SK-N-SH (cell line): ENCODE data around the gene CPPED1. TPM values are rescaled to one million over a fixed set of nuclear protein-coding genes. Genes with fewer than 3 reads are reported as not detected.

Experiments
- CTCF ChIA-PET: fragments of 300-600, 350-600 bp; formaldehyde crosslinking; extraction: SDS; loops from one replicate; lab custom pipeline; 2021; lab: Yijun Ruan, JAX
- POLR2A ChIA-PET: fragments of 350-600 bp; sonication (Branson Sonifier 250); formaldehyde crosslinking; extraction: SDS; loops from one replicate; lab custom pipeline; 2020; ENCODE audit warnings: antibody characterized with exemption, inconsistent platforms; lab: Yijun Ruan, JAX
- DNase-seq: peaks from one replicate; pipeline ENCODE4 v3.0.0; 2012
- H2AFZ ChIP-seq: fragments of 200-600 bp; sonication (generic); 2 replicates; pipeline ENCODE4 v1.8.1; 2016; ENCODE audit warnings: antibody characterized with exemption, mild to moderate bottlenecking, low read depth
- H3F3A ChIP-seq: fragments of 200-600 bp; sonication (generic); replicated peaks from 2 replicates; pipeline ENCODE3; 2016; ENCODE audit warnings: antibody characterized with exemption, mild to moderate bottlenecking; ENCODE audit not compliant: insufficient read depth
- H3K27ac ChIP-seq, 2 experiments: fragments of 200-500 bp in 1 of 2; fragments of 200-600 bp in 1 of 2; sonication (Bioruptor generic) in 1 of 2; sonication (generic), shearing (Covaris generic) in 1 of 2; 2 replicates each; pipeline versions ENCODE4 v1.5.1 to v1.6.1; 2014 to 2016; ENCODE audit warnings: low read depth in 2 of 2, inconsistent platforms in 1 of 2, low read length in 1 of 2, mild to moderate bottlenecking in 1 of 2, mixed read lengths in 1 of 2
- H3K27me3 ChIP-seq: fragments of 200-600 bp; sonication (generic), shearing (Covaris generic); 2 replicates; pipeline ENCODE4 v1.6.1; 2016; ENCODE audit warnings: mixed run types; ENCODE audit not compliant: insufficient read depth
- H3K36me3 ChIP-seq, 2 experiments: fragments of 200-500 bp in 1 of 2; fragments of 200-600 bp in 1 of 2; sonication (Bioruptor generic) in 1 of 2; sonication (generic) in 1 of 2; replicated peaks in 1 of 2; 2 replicates each; pipeline versions ENCODE3 to v1.5.1; 2014 to 2016; ENCODE audit warnings: low read length in 1 of 2, mild to moderate bottlenecking in 1 of 2; ENCODE audit not compliant: insufficient read depth in 2 of 2, control insufficient read depth in 1 of 2
- H3K4me1 ChIP-seq, 2 experiments: fragments of 200-500 bp in 1 of 2; fragments of 200-600 bp in 1 of 2; sonication (Bioruptor generic) in 1 of 2; sonication (generic), shearing (Covaris generic) in 1 of 2; 2 replicates each; pipeline versions ENCODE4 v1.5.1 to v1.6.1; 2014 to 2016; ENCODE audit warnings: low read depth in 1 of 2, low read length in 1 of 2, mixed run types in 1 of 2; ENCODE audit not compliant: insufficient read depth in 2 of 2, control insufficient read depth in 1 of 2
- H3K4me2 ChIP-seq: fragments of 200-600 bp; sonication (generic), shearing (Covaris generic); 2 replicates; pipeline ENCODE4 v1.6.1; 2017; ENCODE audit warnings: mixed run types
- H3K4me3 ChIP-seq, 2 experiments: fragments of 200-500 bp in 1 of 2; fragments of 200-600 bp in 1 of 2; sonication (Bioruptor generic) in 1 of 2; sonication (generic), shearing (Covaris generic) in 1 of 2; 2 replicates each; pipeline versions ENCODE4 v1.5.1 to v1.8.1; 2014 to 2016; ENCODE audit warnings: low read depth in 2 of 2, inconsistent platforms in 1 of 2, low read length in 1 of 2, mild to moderate bottlenecking in 1 of 2, mixed read lengths in 1 of 2, moderate library complexity in 1 of 2
- H3K79me2 ChIP-seq: fragments of 200-600 bp; sonication (generic); 2 replicates; pipeline ENCODE4 v1.8.1; 2017; ENCODE audit warnings: mild to moderate bottlenecking; ENCODE audit not compliant: insufficient read depth
- H3K9ac ChIP-seq: fragments of 200-600 bp; sonication (generic); 2 replicates; pipeline ENCODE4 v1.6.1; 2017; ENCODE audit warnings: mixed run types
- H3K9me2 ChIP-seq: fragments of 200-600 bp; sonication (generic); 2 replicates; pipeline ENCODE4 v1.6.1; 2017; ENCODE audit warnings: mixed run types
- H3K9me3 ChIP-seq: fragments of 200-600 bp; sonication (generic); 2 replicates; pipeline ENCODE4 v1.6.1; 2017; ENCODE audit warnings: mixed run types, mild to moderate bottlenecking, moderate library complexity
- H4K20me1 ChIP-seq: fragments of 200-600 bp; sonication (generic); 2 replicates; pipeline ENCODE4 v1.6.1; 2017; ENCODE audit warnings: mild to moderate bottlenecking, mixed run types; ENCODE audit not compliant: insufficient read depth
- CHD2 ChIP-seq: fragments of 150-350 bp; IDR thresholded peaks from 2 replicates; pipeline ENCODE4 v1.6.1; 2018; ENCODE audit warnings: low read length; ENCODE audit not compliant: partially characterized antibody
- EZH2phosphoT487 ChIP-seq: fragments of 200-600 bp; sonication (generic); IDR thresholded peaks from 2 replicates; pipeline ENCODE4 v1.6.1; 2017; ENCODE audit warnings: low read depth, mixed run types, mild to moderate bottlenecking, antibody characterized with exemption, moderate library complexity, borderline replicate concordance
- FOXM1 ChIP-seq: IDR thresholded peaks from 2 replicates; pipeline ENCODE4 v1.4.0; 2012; ENCODE audit warnings: low read depth, mild to moderate bottlenecking
- GABPA ChIP-seq: IDR thresholded peaks from 2 replicates; pipeline ENCODE4 v1.4.0; 2012; ENCODE audit warnings: low read depth, mild to moderate bottlenecking
- GATA2 ChIP-seq: sonication (generic); formaldehyde crosslinking; IDR thresholded peaks from 2 replicates; pipeline ENCODE4 v1.5.0; 2020; ENCODE audit warnings: mild to moderate bottlenecking, missing genetic modification reagents
- IRF3 ChIP-seq: fragments of 150-350 bp; IDR thresholded peaks from 2 replicates; pipeline ENCODE4 v1.6.1; 2016; ENCODE audit warnings: mild to moderate bottlenecking, low read depth, low read length
- JUND ChIP-seq: IDR thresholded peaks from 2 replicates; pipeline ENCODE4 v1.4.0; 2012
- MXI1 ChIP-seq: IDR thresholded peaks from 2 replicates; pipeline ENCODE4 v1.6.1; 2012; ENCODE audit warnings: mild to moderate bottlenecking, low read depth, low read length, improper control_type of control experiment
- NRF1 ChIP-seq: IDR thresholded peaks from 2 replicates; pipeline ENCODE4 v1.6.1; 2012; ENCODE audit warnings: low read depth, mild to moderate bottlenecking, low read length
- POLR2AphosphoS5 ChIP-seq: IDR thresholded peaks from 2 replicates; pipeline ENCODE4 v1.6.1; 2012; ENCODE audit warnings: low read depth, low read length
- RCOR1 ChIP-seq: fragments of 150-350 bp; IDR thresholded peaks from 2 replicates; pipeline ENCODE4 v1.6.1; 2017; ENCODE audit warnings: antibody characterized with exemption, low read length
- RFX5 ChIP-seq: IDR thresholded peaks from 2 replicates; pipeline ENCODE4 v1.6.1; 2012; ENCODE audit warnings: mild to moderate bottlenecking, improper control_type of control experiment, low read length
- SIN3A ChIP-seq: IDR thresholded peaks from 2 replicates; pipeline ENCODE4 v1.6.1; 2012; ENCODE audit warnings: low read depth, mild to moderate bottlenecking, low read length, moderate library complexity, borderline replicate concordance
- SMC3 ChIP-seq: IDR thresholded peaks from 2 replicates; pipeline ENCODE4 v1.6.1; 2012; ENCODE audit warnings: low read depth, low read length, improper control_type of control experiment
- USF2 ChIP-seq: fragments of 150-350 bp; IDR thresholded peaks from 2 replicates; pipeline ENCODE4 v1.6.1; 2017; ENCODE audit warnings: antibody characterized with exemption, low read length, low read depth, borderline replicate concordance
- ZBTB33 ChIP-seq: IDR thresholded peaks from 2 replicates; pipeline ENCODE4 v1.4.0; 2012; ENCODE audit warnings: low read depth, borderline replicate concordance
- WGBS: methylation state at CpG from one replicate; pipeline ENCODE4 v1.1.6; 2017; ENCODE audit warnings: low lambda C conversion rate; 5-methylcytosine and 5-hydroxymethylcytosine counted together
- polyA plus RNA-seq, 3 experiments: library from polyadenylated mRNA; depleted of rRNA; stranded (reverse); fragments of >200 nt; gene quantifications; 2 replicates each; pipeline ENCODE4 v1.2.3, GENCODE V29; 2012

Gene CPPED1
- polyA plus RNA-seq, 1 of the 3 experiments (the other 2 are of a cell fraction) = 11.9 TPM

GRCh38 chr16:12669908-12670307 lies 133.8 kb downstream of the CPPED1 start:
- Histone ChIP-seq H3K27ac (no peak overlapping the region), H3K79me2 (no peaks in the 10 kb centered on the region; the same call in 1 of the 2 replicates), H3K27me3 (no peaks in the 10 kb centered on the region), H3K4me1 (peaks cover 0 to 6% of the 10 kb centered on the region in 2 experiments; a peak in 1 of 4 replicates), H3F3A (peaks cover 10% of the 10 kb centered on the region), H3K9ac (no peak overlapping the region), H3K36me3 (peaks cover 0 to 20% of the 10 kb centered on the region in 2 experiments), H3K4me2 (no peak overlapping the region)
- no peak for DNase-seq
- POLR2A ChIA-PET = no interaction called here
- TF ChIP-seq GABPA (no peak), IRF3 (no peak), RFX5 (no peak), JUND (no peak), SMC3 (no peak), MXI1 (no peak), USF2 (no peak), ZBTB33 (no peak), GATA2 (no peak), SIN3A (no peak), CHD2 (no peak), FOXM1 (no peak), RCOR1 (no peak), POLR2AphosphoS5 (no peak), EZH2phosphoT487 (no peak), NRF1 (no peak)
- TF ChIP-seq, all 33 proteins: peak for 0
- whole genome bisulfite sequencing = 95% methylated on average over 6 of the region's 6 CpGs
- no peaks in the 10 kb centered on the region for H4K20me1 ChIP-seq
- no peak overlapping the region for H3K4me3 ChIP-seq
- CTCF ChIA-PET = no interaction called here
- H2AFZ ChIP-seq = no peak overlapping the region
- peaks cover 13% of the 10 kb centered on the region; the same call in 1 of the 2 replicates for H3K9me3 ChIP-seq
- H3K9me2 ChIP-seq = no peaks in the 10 kb centered on the region
